K562 (cell line): ENCODE results near the gene BIRC7. TPM values are rescaled to one million over a fixed set of nuclear protein-coding genes. Genes with fewer than 3 reads are reported as not detected.

Experiments
- ATAC-seq: fragments of 200-7000 bp; cut with Tn5 transposase; 3 replicates; pipeline ENCODE4 v1.9.1; 2020; ENCODE audit warnings: moderate library complexity
- BruUV-seq: library from RNA; stranded (reverse); fragments of 400-500 nt; replicated peaks from 2 replicates; lab custom pipeline; 2021; lab: Mats Ljungman, UMichigan
- CTCF ChIA-PET: fragments of 300-600 bp; formaldehyde crosslinking; extraction: SDS; loops from one replicate; lab custom pipeline; 2021; ENCODE audit warnings: low intra/inter-chr PET ratio; lab: Yijun Ruan, JAX
- POLR2A ChIA-PET: fragments of 300-600, 350-650 bp; sonication (Branson Sonifier 250); formaldehyde crosslinking; extraction: SDS; loops from one replicate; lab custom pipeline; 2021; ENCODE audit warnings: antibody characterized with exemption, inconsistent platforms; lab: Yijun Ruan, JAX
- DNase-seq, 4 experiments: peaks; one replicate each; pipeline versions ENCODE4 v3.0.0 to v3.0.0-alpha.2; 2011 to 2018; ENCODE audit warnings: low spot score in 3 of 4, mixed read lengths in 3 of 4; ENCODE audit errors: extremely low read depth in 1 of 4
- FAIRE-seq: peaks from 2 replicates; lab custom pipeline; 2011; peaks lifted over from hg19 to GRCh38; lab: Jason Lieb, UNC
- H2AFZ ChIP-seq: 2 replicates; pipeline ENCODE4 v1.6.0; 2011; ENCODE audit warnings: low read depth, low read length, control low read depth, inconsistent platforms
- H3K27ac ChIP-seq: fragments of 200-600 bp; 3 replicates; pipeline ENCODE4 v1.8.0; 2011; ENCODE audit warnings: low read depth, mild to moderate bottlenecking, control low read depth, inconsistent platforms, low read length, moderate library complexity, mixed read lengths; ENCODE audit errors: extremely low read depth
- H3K27me3 ChIP-seq, 2 experiments: fragments of 300-600 bp in 1 of 2; 2 replicates in 1 of 2; 3 replicates in 1 of 2; pipeline versions ENCODE4 v1.6.0 to v1.8.0; 2011; ENCODE audit warnings: inconsistent platforms in 2 of 2, low read length in 2 of 2, mild to moderate bottlenecking in 1 of 2, mixed read lengths in 1 of 2, moderate library complexity in 1 of 2; ENCODE audit not compliant: control insufficient read depth in 2 of 2, insufficient read depth in 2 of 2
- H3K36me3 ChIP-seq: fragments of 300-600 bp; 3 replicates; pipeline ENCODE4 v1.8.0; 2011; ENCODE audit warnings: mild to moderate bottlenecking, low read length, inconsistent platforms; ENCODE audit not compliant: control insufficient read depth, insufficient read depth
- H3K4me1 ChIP-seq, 2 experiments: fragments of 200-600 bp in 1 of 2; replicated peaks in 1 of 2; 2 replicates in 1 of 2; 3 replicates in 1 of 2; pipeline versions ENCODE4 v1.5.1 to v1.8.0; 2011; ENCODE audit warnings: inconsistent platforms in 2 of 2, low read length in 2 of 2, mild to moderate bottlenecking in 1 of 2, mixed read lengths in 1 of 2, moderate library complexity in 1 of 2; ENCODE audit not compliant: control insufficient read depth in 2 of 2, insufficient read depth in 2 of 2
- H3K4me2 ChIP-seq: 2 replicates; pipeline ENCODE4 v1.6.1; 2011; ENCODE audit warnings: low read length, control low read depth, inconsistent platforms, mixed read lengths; ENCODE audit not compliant: insufficient read depth
- H3K4me3 ChIP-seq: fragments of 200-600 bp; sonication (generic), shearing (Covaris generic); 2 replicates; pipeline ENCODE4 v1.5.1; 2016; ENCODE audit warnings: control low read depth, inconsistent platforms
- H3K79me2 ChIP-seq: fragments of 200-600 bp; 3 replicates; pipeline ENCODE4 v1.8.0; 2011; ENCODE audit warnings: low read length, inconsistent platforms; ENCODE audit not compliant: control insufficient read depth, insufficient read depth
- H3K9ac ChIP-seq, 2 experiments: 2 replicates each; pipeline versions ENCODE4 v1.6.0 to v1.6.1; 2011; ENCODE audit warnings: low read depth in 2 of 2, low read length in 2 of 2, control low read depth in 1 of 2, inconsistent platforms in 1 of 2, mild to moderate bottlenecking in 1 of 2, mixed read lengths in 1 of 2; ENCODE audit not compliant: insufficient read depth in 1 of 2
- H3K9me1 ChIP-seq: one replicate; pipeline ENCODE4 v1.6.0; 2011; ENCODE audit warnings: inconsistent platforms, mild to moderate bottlenecking, low read length, moderate library complexity; ENCODE audit not compliant: control insufficient read depth, insufficient read depth
- H3K9me3 ChIP-seq: replicated peaks from 2 replicates; pipeline ENCODE4 v1.5.1; 2011; ENCODE audit warnings: low read depth, low read length, inconsistent platforms; ENCODE audit not compliant: control insufficient read depth, insufficient read depth
- H4K20me1 ChIP-seq: replicated peaks from 2 replicates; pipeline ENCODE4 v1.6.1; 2011; ENCODE audit warnings: low read length, inconsistent platforms, mixed read lengths; ENCODE audit not compliant: control insufficient read depth, insufficient read depth
- CBX2 ChIP-seq: fragments of 200-600 bp; sonication (generic); IDR thresholded peaks from one replicate; pipeline ENCODE4 v1.6.1; 2012; ENCODE audit warnings: mild to moderate bottlenecking, low read length, inconsistent platforms; ENCODE audit not compliant: insufficient read depth, poor library complexity, severe bottlenecking
- ETV6 ChIP-seq, 3 experiments: fragments of 150-350 bp in 1 of 3; sonication (generic) in 1 of 3; formaldehyde crosslinking in 1 of 3; IDR thresholded peaks; 2 replicates each; pipeline versions ENCODE4 v1.6.1 to v1.8.0; 2014 to 2022; ENCODE audit warnings: borderline replicate concordance in 2 of 3, low read depth in 2 of 3, antibody characterized with exemption in 1 of 3, low read length in 1 of 3, mild to moderate bottlenecking in 1 of 3, missing genetic modification reagents in 1 of 3
- FOXO4 ChIP-seq: fragments of 450-650 bp; formaldehyde crosslinking; IDR thresholded peaks from 2 replicates; pipeline ENCODE4 v1.4.0; 2020; ENCODE audit warnings: mild to moderate bottlenecking, moderate library complexity
- MBD1 ChIP-seq: fragments of 250-450 bp; sonication (Bioruptor Pico); IDR thresholded peaks from 2 replicates; pipeline ENCODE4 v1.8.0; 2022; ENCODE audit warnings: inconsistent platforms
- PML ChIP-seq: IDR thresholded peaks from 2 replicates; pipeline ENCODE4 v1.6.1; 2012; ENCODE audit warnings: low read length, inconsistent platforms
- RHOXF2B ChIP-seq: fragments of 250-450 bp; sonication (Bioruptor Pico); conservative IDR thresholded peaks from 2 replicates; pipeline ENCODE4 v1.5.1; 2021
- SREBF2 ChIP-seq: sonication (generic); formaldehyde crosslinking; IDR thresholded peaks from 2 replicates; pipeline ENCODE4 v1.4.0; 2020; ENCODE audit warnings: mild to moderate bottlenecking, missing genetic modification reagents
- VEZF1 ChIP-seq: fragments of 200-800 bp; sonication (Bioruptor generic); IDR thresholded peaks from 2 replicates; pipeline ENCODE4 v1.6.1; 2017; ENCODE audit warnings: missing genetic modification characterization, missing compliant biosample characterization
- WGBS: fragments of 100-300 bp; shearing (Covaris generic); methylation state at CpG from one replicate; pipeline ENCODE4 v1.1.6; 2016; ENCODE audit warnings: low coverage, mixed read lengths; ENCODE audit not compliant: insufficient coverage; ENCODE audit errors: missing lambda C conversion rate; 5-methylcytosine and 5-hydroxymethylcytosine counted together
- in situ Hi-C: fragments of 300-500 bp; cut with MboI; formaldehyde crosslinking; loops from 4 replicates; pipeline ENCODE4 v1.15.0; 2018; ENCODE audit warnings: inconsistent platforms, mixed read lengths
- intact Hi-C: fragments of 100-400 bp; cut with micrococcal nuclease; formaldehyde crosslinking; loops from 2 replicates; pipeline ENCODE4 v1.14.2; 2022
- polyA plus RNA-seq, 8 experiments: library from polyadenylated mRNA; depleted of rRNA in 4 of 8; stranded (reverse) in 5 of 8; unstranded in 3 of 8; fragments of >200 nt; fragmentation: Nextera tagmentation in 2 of 8; fragmentation: Illumina TruSeq in 1 of 8; extraction: Ambion mirVana in 2 of 8; extraction: Trizol in 1 of 8; gene quantifications; 2 replicates each; pipeline versions ENCODE4 v1.2.1 to v1.2.3, GENCODE V29; 2011 to 2014; ENCODE audit warnings: inconsistent platforms in 1 of 8, missing spikeins in 1 of 8
- total RNA-seq, 7 experiments: library from RNA; depleted of rRNA in 6 of 7; stranded (reverse); fragments of >200 nt in 6 of 7; fragmentation: Illumina TruSeq in 2 of 7; extraction: Trizol in 2 of 7; gene quantifications; 2 replicates each; pipeline versions ENCODE4 v1.2.1 to v1.2.3, GENCODE V29; 2011 to 2021; ENCODE audit warnings: low replicate concordance in 1 of 7
- TF ChIP-seq, protein P1 (sequence below), 3 experiments: fragments of 200-800 bp in 1 of 3; sonication (Bioruptor generic) in 1 of 3; sonication (generic) in 1 of 3; formaldehyde crosslinking in 1 of 3; IDR thresholded peaks; 2 replicates each; pipeline versions ENCODE4 v1.6.1 to v1.8.0; 2016 to 2022; ENCODE audit warnings: mild to moderate bottlenecking in 2 of 3, missing compliant biosample characterization in 2 of 3, missing genetic modification characterization in 2 of 3, missing genetic modification reagents in 1 of 3

Gene BIRC7
- total and polyA plus RNA-seq, 9 of the 15 experiments (the other 6 are each of a cell fraction or from before 2014, with no cell fraction given) = 0.14 to 0.19 (median 0.16) TPM; not detected in 5

- Histone ChIP-seq H3K36me3 (peaks cover 41% of the 10 kb centered on the region; the same call in 2 of the 3 replicates), H3K4me3 (peak overlapping the region; percentile 88), H3K27ac (peak overlapping the region; percentile 80), H3K9ac (peak overlapping the region; percentile 88 to 91), H3K9me1 (peaks cover 6% of the 10 kb centered on the region), H3K79me2 (peaks cover 44% of the 10 kb centered on the region), H3K4me2 (peak overlapping the region; percentile 92), H3K27me3 (no peaks in the 10 kb centered on the region), H4K20me1 (peaks cover 28% of the 10 kb centered on the region), H3K9me3 (no peaks in the 10 kb centered on the region), H3K4me1 (peaks cover 11 to 32% of the 10 kb centered on the region in 2 experiments; a peak in 4 of 5 replicates), H2AFZ (no peak overlapping the region)
- 5% methylated on average over 20 of the region's 20 CpGs for WGBS
- intact Hi-C loops (no loop called here), in situ Hi-C loops (no loop called here)
- POLR2A ChIA-PET = interaction anchor here (1.1 to 2.3 kb wide), 3 partner anchors 9 to 62 kb away, joined by 3 to 24 read pairs (median 3); no protein-coding TSS in a partner anchor
- ATAC-seq (peak; percentile 48), FAIRE-seq (peak; percentile 94), DNase-seq (peak; percentile 55 to 73 (median 60))
- TSS peak; percentile 74 for BruUV-seq
- CTCF ChIA-PET = no interaction called here
- TF ChIP-seq MBD1 (no peak), SREBF2 (CRISPR knock-in tag) (no peak), CBX2 (no peak), ETV6 (IDR thresholded peaks at IDR 0.05; ENCODE audit: borderline replicate concordance in 1 of 2, low read depth in 2 of 2, low read length in 1 of 2) (no peak), ETV6 (CRISPR knock-in tag; IDR thresholded peaks at IDR 0.05; ENCODE audit: borderline replicate concordance) (no peak), FOXO4 (CRISPR knock-in tag) (no peak), PML (no peak), VEZF1 (CRISPR knock-in tag) (0 out of 2 replicates have a peak, but pooled peaks have one; percentile 18), RHOXF2B (CRISPR knock-in tag) (no peak)
- TF ChIP-seq, protein P1, sequence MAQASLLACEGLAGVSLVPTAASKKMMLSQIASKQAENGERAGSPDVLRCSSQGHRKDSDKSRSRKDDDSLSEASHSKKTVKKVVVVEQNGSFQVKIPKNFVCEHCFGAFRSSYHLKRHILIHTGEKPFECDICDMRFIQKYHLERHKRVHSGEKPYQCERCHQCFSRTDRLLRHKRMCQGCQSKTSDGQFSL (CRISPR knock-in tag; IDR thresholded peaks at IDR 0.05) = no peak
- TF ChIP-seq, protein P1 (tag; IDR thresholded peaks at IDR 0.05) = no peak
Observed at GRCh38 chr20:63273635-63274380, 38.1 kb downstream of the BIRC7 start.
